Motor neuron (in vitro differentiated cells): Measurements from ENCODE around the gene COL23A1. TPM values are rescaled to one million over a fixed set of nuclear protein-coding genes. Genes with fewer than 3 reads are reported as not detected.
A peak's percentile ranks its signal among the peaks of the same experiment; 100 is the strongest.

Experiments
- ATAC-seq, 8 experiments: fragments of 200-7000 bp; cut with Tn5 transposase; replicated peaks in 6 of 8; 2 replicates each; pipeline ENCODE4 v1.8.0; 2021; ENCODE audit warnings: mild to moderate bottlenecking in 8 of 8, moderate library complexity in 8 of 8
- H3K27ac ChIP-seq, 2 donors: fragments of 250-450 bp; sonication (Bioruptor Pico); 2 replicates each; pipeline ENCODE4 v1.9.0; 2021; ENCODE audit warnings: antibody characterized with exemption in 2 of 2, mild to moderate bottlenecking in 2 of 2, moderate library complexity in 1 of 2
- H3K4me1 ChIP-seq, 2 donors: fragments of 250-450 bp; sonication (Bioruptor Pico); replicated peaks in 1 of 2; 2 replicates each; pipeline ENCODE4 v1.6.1; 2021; ENCODE audit warnings: antibody characterized with exemption in 2 of 2, mild to moderate bottlenecking in 2 of 2, moderate library complexity in 1 of 2
- H3K4me3 ChIP-seq, 5 donors: fragments of 250-450 bp; sonication (Bioruptor Pico); 2 replicates each; pipeline ENCODE4 v1.9.0; 2021; ENCODE audit warnings: antibody characterized with exemption in 5 of 5, mild to moderate bottlenecking in 5 of 5, moderate library complexity in 4 of 5
- WGBS, 10 experiments: fragments of 450-650 bp; shearing (Covaris generic); methylation state at CpG; one replicate each; pipeline ENCODE4 v1.0.0; 2022; 5-methylcytosine and 5-hydroxymethylcytosine counted together
- in situ Hi-C, 9 experiments: fragments of 400-800 bp; cut with MboI; loops; one replicate each; pipeline ENCODE4 v1.15.0; 2021; ENCODE audit warnings: low sequenced_read_pairs in 9 of 9, low pct_unique_long_range_greater_than_20kb in 2 of 9; ENCODE audit not compliant: unreplicated experiment in 9 of 9
- total RNA-seq, 8 experiments: library from RNA; unstranded; fragments of 300-600 nt; gene quantifications; 2 replicates each; pipeline versions ENCODE4 v1.2.3 to v1.2.4, GENCODE V29; 2022

Gene COL23A1
- total RNA-seq, 8 experiments from 2014 or later, result 0.10 to 10.8 (median 0.20) TPM

DNA sequence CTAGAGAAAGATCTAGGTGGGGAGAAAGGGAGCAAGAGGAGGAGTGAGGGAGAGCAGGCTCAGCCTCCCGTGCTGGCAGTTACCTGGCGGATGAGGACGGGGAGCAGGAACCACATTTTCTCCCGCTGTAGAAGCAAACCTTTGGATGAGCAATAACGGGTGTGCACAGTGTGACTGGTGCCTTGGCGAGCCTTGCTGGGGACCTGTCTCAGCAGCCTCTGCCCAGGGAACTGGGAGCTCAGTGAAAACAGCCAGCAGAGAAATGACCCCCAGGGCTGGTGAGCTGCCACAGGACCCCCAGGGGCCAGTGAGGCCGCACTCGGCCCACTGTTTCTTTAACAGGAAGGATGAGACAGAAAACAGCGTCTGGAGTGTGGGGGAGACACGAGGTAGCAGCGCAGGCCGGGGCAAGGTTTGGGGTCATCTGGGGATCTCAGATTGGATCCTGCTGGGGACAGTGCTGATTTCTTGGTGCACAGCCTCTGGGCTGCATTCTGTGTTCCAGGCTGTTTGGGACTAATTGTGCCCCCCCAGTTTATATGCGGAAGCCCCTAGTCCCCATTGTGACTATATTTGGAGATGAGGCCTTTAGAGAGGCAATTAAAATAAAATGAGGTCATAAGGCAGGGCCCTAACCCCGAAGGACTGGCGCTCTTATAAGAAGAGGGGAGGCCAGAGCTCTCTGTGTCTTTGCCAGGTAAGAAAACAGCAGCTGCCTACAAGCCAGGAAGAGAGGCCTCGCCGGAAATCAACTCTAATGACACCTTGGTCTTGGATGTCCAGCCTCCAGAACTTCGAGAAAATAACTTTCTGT, 238.8 kb downstream of the COL23A1 start:
- 52 to 84% (median 68%) methylated on average over 1 to 6 of the region's 18 CpGs; no CpG with 5 or more reads in 4 of the 10 experiments for WGBS, 10 experiments
- no peak overlapping the region for H3K27ac ChIP-seq
- in situ Hi-C loops, result no loop called here

GRCh38 chr5:178350361-178351220, 239.6 kb downstream of the COL23A1 start:
- 40 to 94% (median 74%) methylated on average over 3 to 12 of the region's 28 CpGs; no CpG with 5 or more reads in 2 of the 10 experiments for WGBS, 10 experiments
- Histone ChIP-seq H3K4me3 (no peak overlapping the region), H3K27ac (no peak overlapping the region), H3K4me1 (peaks cover 0 to 7% of the 10 kb centered on the region in 2 donors)
- ATAC-seq, result no peak
- in situ Hi-C loops, result no loop called here

More for the DNA sequence above, 238.8 kb downstream of the COL23A1 start:
- peaks cover 4 to 13% of the 10 kb centered on the region in 2 donors for H3K4me1 ChIP-seq
- no peak overlapping the region for H3K4me3 ChIP-seq
- no peak for ATAC-seq

DNA sequence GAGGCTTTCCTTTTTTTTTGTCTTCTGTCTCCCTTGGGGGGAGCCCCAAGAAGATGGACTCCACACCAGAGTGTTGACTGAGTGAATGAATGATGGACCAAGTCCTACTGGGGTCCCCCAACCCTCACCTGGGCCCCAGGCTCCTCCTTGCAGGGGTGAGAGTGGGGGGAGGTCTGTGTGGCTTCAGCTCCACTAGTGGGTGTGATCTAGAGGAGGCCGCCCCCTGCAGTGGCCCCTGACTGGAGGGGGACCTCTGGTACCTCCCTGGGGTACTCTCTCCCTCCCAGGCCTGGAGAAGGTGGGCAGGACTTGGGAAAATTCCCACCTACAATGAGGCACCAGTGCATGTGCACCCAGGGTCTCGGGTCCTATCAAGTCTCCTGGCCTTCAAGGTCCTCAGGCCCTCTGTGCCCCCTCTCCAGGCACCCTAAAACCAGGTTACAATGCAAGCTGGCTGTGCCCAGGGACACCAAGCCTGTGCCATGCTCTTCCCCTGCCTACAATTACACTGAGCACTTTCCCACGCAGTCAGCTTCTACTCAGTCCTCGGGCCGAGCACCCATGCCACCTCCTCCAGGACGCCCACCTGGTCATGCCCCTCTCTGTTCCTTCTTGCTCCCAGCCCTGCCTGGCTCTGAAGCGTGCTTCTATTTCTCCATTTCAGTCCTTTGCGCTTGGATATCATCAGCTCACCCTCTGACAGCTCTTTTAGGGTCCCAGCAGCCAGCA, 240.4 kb downstream of the COL23A1 start:
- in situ Hi-C loops, result no loop called here

DNA sequence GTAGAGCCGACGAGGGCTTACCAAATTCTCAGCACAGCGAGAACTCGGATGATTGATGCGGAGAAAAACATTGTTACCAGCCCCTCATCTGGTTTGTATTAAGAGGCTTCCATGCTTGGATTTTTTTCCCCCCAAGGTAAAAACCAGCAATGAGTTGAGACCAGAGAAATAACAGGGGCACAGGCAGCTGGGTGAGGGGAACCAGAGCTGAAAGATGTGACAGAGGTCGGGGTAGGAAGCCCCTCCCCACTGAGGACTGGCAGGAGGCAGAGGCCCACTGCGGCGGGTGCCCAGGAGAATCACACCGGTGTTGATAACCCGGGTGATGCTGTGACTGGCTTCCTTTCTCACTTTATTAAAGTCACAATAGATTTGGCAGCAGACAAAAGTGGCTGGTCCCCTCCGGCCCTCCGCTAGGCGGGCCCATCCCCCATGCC, 241.1 kb downstream of the COL23A1 start:
- WGBS, 10 experiments, result 0 to 100% (median 78%) methylated on average over 1 to 4 of the region's 13 CpGs; no CpG with 5 or more reads in 5 of the 10 experiments

More for the DNA sequence above, 240.4 kb downstream of the COL23A1 start:
- ATAC-seq, result no peak
- 20 to 100% (median 78%) methylated on average over 1 to 4 of the region's 8 CpGs; no CpG with 5 or more reads in 4 of the 10 experiments for WGBS, 10 experiments
- Histone ChIP-seq H3K27ac (no peak overlapping the region), H3K4me1 (peaks cover 0 to 7% of the 10 kb centered on the region in 2 donors), H3K4me3 (no peak overlapping the region)

GRCh38 chr5:178348356-178349074, 241.7 kb downstream of the COL23A1 start:
- in situ Hi-C loops, result no loop called here
- WGBS, 10 experiments, result 20 to 80% (median 80%) methylated on average over 1 to 3 of the region's 15 CpGs; no CpG with 5 or more reads in 7 of the 10 experiments
- Histone ChIP-seq H3K27ac (no peak overlapping the region), H3K4me1 (peaks cover 0 to 7% of the 10 kb centered on the region in 2 donors), H3K4me3 (no peak overlapping the region)
- ATAC-seq, result peak in 1 of 8 experiments; percentile 53

More for the DNA sequence above, 241.1 kb downstream of the COL23A1 start:
- peak in 1 of 8 experiments; percentile 56 for ATAC-seq
- in situ Hi-C loops, result no loop called here
- Histone ChIP-seq H3K27ac (no peak overlapping the region), H3K4me1 (peaks cover 0 to 7% of the 10 kb centered on the region in 2 donors), H3K4me3 (no peak overlapping the region)

DNA sequence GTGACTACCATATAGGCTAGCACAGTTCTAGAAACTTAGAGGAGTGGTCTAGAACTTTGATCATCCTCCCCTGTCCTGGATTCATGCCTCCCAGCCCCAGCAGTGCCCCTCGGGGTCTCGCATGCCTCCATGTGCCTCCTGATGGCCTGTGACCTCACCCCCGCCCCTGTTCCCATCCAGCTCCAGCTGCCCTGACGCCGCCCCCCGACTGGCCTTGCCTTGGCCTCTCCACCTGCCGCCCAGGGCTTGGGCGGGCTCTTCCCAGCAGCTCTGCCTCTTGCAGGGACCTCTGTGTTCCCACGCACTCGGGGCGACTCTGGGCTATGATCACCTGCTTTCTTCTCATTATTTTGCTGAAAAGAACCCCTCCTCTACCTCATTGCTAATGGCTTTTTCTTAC, 242.2 kb downstream of the COL23A1 start:
- no peak overlapping the region for H3K4me3 ChIP-seq
- ATAC-seq, result no peak
- WGBS, 10 experiments, result 50 to 80% methylated on average over 1 to 2 of the region's 11 CpGs; no CpG with 5 or more reads in 8 of the 10 experiments

GRCh38 chr5:178346607-178347334, 243.4 kb downstream of the COL23A1 start:
- H3K4me1 ChIP-seq, result peaks cover 0 to 7% of the 10 kb centered on the region in 2 donors
- no peak overlapping the region for H3K27ac ChIP-seq
- H3K4me3 ChIP-seq, result no peak overlapping the region
- WGBS, 10 experiments, result 36 to 100% (median 77%) methylated on average over 1 to 7 of the region's 20 CpGs; no CpG with 5 or more reads in 4 of the 10 experiments
- in situ Hi-C loops, result no loop called here
- peak in 1 of 8 experiments; percentile 28 for ATAC-seq

More for the DNA sequence above, 242.2 kb downstream of the COL23A1 start:
- H3K4me1 ChIP-seq, result peaks cover 0 to 7% of the 10 kb centered on the region in 2 donors
- in situ Hi-C loops, result no loop called here
- H3K27ac ChIP-seq, result no peak overlapping the region

GRCh38 chr5:178343306-178343705, 246.9 kb downstream of the COL23A1 start:
- no peak overlapping the region for H3K4me3 ChIP-seq
- no peak overlapping the region for H3K27ac ChIP-seq
- no peaks in the 10 kb centered on the region for H3K4me1 ChIP-seq
- WGBS, 10 experiments, result 8 to 83% (median 61%) methylated on average over 1 to 4 of the region's 6 CpGs
- in situ Hi-C loops, result no loop called here
- no peak for ATAC-seq

DNA sequence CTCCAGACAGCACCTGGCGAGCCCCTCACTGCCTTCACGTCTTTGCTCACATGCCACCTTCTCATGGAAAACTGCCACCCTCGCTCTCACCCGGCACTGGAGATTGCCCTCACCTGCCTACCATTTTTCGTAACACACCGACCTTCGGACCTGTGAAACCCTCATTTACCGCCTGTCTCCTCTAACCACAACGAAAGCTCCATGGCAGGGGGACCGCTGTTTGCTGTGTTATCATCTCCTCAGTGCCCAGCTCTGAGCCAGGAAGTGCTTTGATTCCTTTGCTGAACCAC, 248.4 kb downstream of the COL23A1 start:
- in situ Hi-C loops, result no loop called here
- no peak overlapping the region for H3K27ac ChIP-seq
- ATAC-seq, result no peak
- WGBS, 10 experiments, result 0 to 100% (median 80%) methylated on average over 1 to 9 of the region's 10 CpGs; no CpG with 5 or more reads in 3 of the 10 experiments
- H3K4me3 ChIP-seq, result no peak overlapping the region
- H3K4me1 ChIP-seq, result no peaks in the 10 kb centered on the region

- no peak overlapping the region for H3K27ac ChIP-seq
- 50 to 81% (median 80%) methylated on average over 1 to 12 of the region's 15 CpGs; no CpG with 5 or more reads in 4 of the 10 experiments for WGBS, 10 experiments
- no peak for ATAC-seq
- in situ Hi-C loops, result no loop called here
- no peak overlapping the region for H3K4me3 ChIP-seq
- H3K4me1 ChIP-seq, result no peaks in the 10 kb centered on the region
Observed at GRCh38 chr5:178341091-178341850, 248.9 kb downstream of the COL23A1 start.

- ATAC-seq, result no peak
- Histone ChIP-seq H3K4me1 (no peaks in the 10 kb centered on the region), H3K4me3 (no peak overlapping the region), H3K27ac (no peak overlapping the region)
- in situ Hi-C loops, result no loop called here
- WGBS, 10 experiments, result 17 to 100% (median 95%) methylated on average over 1 to 4 of the region's 9 CpGs; no CpG with 5 or more reads in 4 of the 10 experiments
Observed at GRCh38 chr5:178340637-178341036, 249.6 kb downstream of the COL23A1 start.
